Renal cortical epithelial cell (primary cell): ENCODE data around the gene MATN4. TPM values are rescaled to one million over a fixed set of nuclear protein-coding genes. Genes with fewer than 3 reads are reported as not detected.

Experiments used
- DNase-seq: peaks from one replicate; pipeline ENCODE4 v3.0.0-alpha.2; 2011; ENCODE audit warnings: low read depth
- total RNA-seq: library from RNA; depleted of rRNA; stranded (reverse); fragments of >200 nt; gene quantifications from 2 replicates; pipeline ENCODE4 v1.2.3, GENCODE V29; 2014

Gene MATN4
- total RNA-seq, 1 donor from 2014 or later = not detected

- peak; percentile 61 for DNase-seq
These were observed 17.3 kb downstream of the MATN4 start for GRCh38 chr20:45290677-45291355.

GRCh38 chr20:45289942-45290676 lies 18.0 kb downstream of the MATN4 start:
- DNase-seq = no peak

- DNase-seq = no peak
These were observed 19.2 kb downstream of the MATN4 start for GRCh38 chr20:45288860-45289259.

DNA sequence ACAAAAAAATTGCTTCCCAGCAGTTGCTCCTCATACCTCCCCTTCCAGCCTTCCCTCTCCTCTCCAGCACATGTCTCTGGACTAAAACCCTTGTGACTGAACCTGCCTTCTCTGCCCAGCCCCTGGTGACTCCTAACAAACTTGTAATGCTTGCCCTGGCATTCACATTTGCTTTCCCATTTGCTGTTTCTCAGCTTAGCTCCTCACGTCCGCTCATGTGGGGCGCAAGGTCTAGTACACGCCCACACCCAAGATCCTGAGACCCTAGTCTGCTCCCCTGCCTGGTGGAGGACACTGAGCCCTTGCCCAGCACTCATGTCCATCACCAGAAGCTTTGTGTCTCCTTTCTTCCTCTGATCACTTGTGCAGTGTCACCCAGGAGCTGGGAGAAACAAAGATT lies 19.7 kb downstream of the MATN4 start:
- no peak for DNase-seq

DNA sequence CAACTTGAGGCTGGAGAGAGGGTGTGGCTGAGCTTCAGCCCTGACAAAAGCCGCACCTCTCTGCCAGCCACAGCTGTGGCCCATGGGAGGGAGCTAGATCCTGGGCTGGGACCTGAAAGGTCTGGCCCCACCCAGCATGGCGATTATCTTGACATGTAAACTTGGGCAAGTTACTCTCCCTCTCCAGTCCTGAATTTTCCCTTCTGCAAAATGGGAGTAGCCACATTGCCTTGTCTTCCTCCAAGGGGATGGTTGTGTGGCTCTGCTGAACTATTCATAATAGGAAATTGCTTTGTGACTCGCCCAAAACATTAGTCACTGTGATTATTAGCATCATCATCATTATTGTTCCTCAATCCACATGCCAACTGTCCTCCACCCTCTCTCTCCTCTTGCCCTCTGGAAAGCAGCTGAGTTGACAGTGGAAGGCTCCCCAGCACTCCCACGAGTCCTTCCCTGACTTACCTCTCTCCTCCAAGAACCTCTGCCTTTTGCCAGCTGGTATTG lies 24.5 kb downstream of the MATN4 start:
- no peak for DNase-seq

DNA sequence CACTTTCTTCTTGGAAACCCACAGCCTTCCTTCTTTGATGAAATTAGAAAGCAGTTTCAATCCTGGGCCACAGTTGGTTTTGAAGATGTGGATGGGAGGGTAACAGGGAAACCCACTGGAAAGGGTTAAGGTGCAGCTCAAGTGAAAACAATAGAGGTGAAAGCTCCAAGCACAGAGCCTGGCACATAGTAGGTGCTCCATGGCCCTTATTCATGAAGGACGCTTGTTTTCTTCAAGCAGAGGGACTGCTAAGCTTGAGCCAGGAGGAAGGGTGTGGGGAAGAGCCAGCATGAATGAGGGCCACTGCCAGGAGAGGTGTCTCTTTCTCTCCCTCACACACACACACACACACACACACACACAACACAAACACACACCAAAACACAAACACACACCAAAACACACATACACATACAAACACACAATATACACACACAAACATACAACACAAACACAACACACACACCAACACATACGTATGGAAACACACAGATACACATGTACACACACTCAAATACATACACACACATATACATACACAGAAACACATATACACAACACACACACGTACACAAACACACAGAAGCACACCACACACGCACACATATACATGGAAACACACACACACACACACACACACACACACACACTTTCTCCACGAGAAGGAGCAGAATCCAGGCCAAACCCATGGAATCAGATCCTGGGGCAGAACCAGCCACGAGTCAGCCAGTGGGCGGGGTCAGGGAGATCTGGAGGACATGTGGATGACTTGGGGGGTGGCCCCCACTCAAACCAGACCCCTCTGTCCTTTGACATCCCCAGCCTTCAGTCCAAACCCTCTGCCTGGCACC lies 25.2 kb downstream of the MATN4 start:
- DNase-seq = no peak

- no peak for DNase-seq
These were observed 28.1 kb downstream of the MATN4 start for GRCh38 chr20:45279992-45280391.

GRCh38 chr20:45275338-45275737 lies 32.8 kb downstream of the MATN4 start:
- no peak for DNase-seq

GRCh38 chr20:45269754-45270270 lies 38.3 kb downstream of the MATN4 start:
- DNase-seq = no peak

DNA sequence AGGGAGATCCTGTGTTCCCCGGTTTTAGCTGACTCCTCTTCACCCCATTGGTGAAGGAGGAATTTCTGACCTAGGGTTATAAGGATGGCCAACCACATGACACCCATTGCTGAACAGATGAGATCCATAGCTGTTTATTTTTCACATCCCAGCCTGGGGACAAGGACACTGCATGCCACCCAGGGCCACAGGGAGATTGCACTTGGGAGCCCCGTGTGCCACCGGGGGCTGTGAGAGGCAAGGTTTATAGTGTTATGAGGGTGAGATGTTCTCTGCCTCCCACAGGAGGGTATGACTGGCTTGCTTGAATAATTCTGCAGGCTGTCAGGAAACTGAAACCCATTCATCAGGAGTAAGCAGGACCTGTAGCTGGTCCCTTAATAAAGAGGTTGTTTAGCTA lies 39.0 kb downstream of the MATN4 start:
- peak; percentile 26 for DNase-seq

- DNase-seq = peak; percentile 43
These were observed 39.6 kb downstream of the MATN4 start for GRCh38 chr20:45268531-45268930.

DNA sequence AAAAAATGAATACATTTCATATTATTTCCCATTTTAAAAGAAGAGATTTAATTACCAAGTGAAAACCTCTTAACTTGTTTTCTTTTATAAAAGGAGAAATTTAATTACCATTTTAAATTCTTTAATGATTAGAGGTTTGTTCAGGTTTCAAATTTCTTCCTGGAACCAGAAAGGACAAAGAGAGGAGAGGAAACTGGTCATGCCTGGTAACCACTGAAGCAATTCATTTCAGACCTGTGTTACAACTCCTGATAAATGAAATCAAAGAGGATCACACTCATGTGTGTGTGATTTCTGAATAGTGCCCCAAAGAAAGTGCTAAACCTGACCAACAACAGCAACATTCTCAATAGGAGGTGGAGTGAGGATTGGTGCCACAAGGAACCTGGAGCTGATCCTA lies 41.1 kb downstream of the MATN4 start:
- peak; percentile 89 for DNase-seq

GRCh38 chr20:45263556-45264266 lies 44.4 kb downstream of the MATN4 start:
- no peak for DNase-seq

DNA sequence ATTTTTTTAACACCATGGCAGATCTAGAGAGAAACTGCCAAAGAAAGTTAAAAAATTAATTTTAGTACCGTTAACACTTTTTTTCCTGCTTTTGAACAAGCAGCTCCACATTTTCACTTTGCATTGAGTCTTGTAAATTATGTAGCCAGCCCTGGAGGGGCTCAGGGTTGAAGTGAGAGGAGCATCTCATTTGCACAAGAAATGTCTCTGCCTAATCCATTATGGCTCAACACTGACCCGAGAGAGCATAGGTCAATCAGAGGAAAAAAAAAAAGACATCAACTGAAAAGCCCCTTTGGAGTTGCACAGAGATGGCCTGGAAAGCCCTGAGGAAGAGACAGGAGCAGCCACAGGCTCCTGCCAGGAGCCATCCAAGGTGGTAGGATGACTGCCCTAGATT lies 49.4 kb downstream of the MATN4 start:
- no peak for DNase-seq

GRCh38 chr20:45258259-45258658 lies 49.8 kb downstream of the MATN4 start:
- no peak for DNase-seq

GRCh38 chr20:45257711-45258110 lies 50.4 kb downstream of the MATN4 start:
- peak; percentile 84 for DNase-seq

GRCh38 chr20:45257161-45257560 lies 50.9 kb downstream of the MATN4 start:
- DNase-seq = peak; percentile 33

GRCh38 chr20:45254383-45255262 lies 53.5 kb downstream of the MATN4 start, which contains the start of gene SLPI:
Gene SLPI, minus strand, starts transcription at chr20:45254564. Its CDS starts 21 bp downstream, at chr20:45254543.
- DNase-seq = peak; percentile 97

DNA sequence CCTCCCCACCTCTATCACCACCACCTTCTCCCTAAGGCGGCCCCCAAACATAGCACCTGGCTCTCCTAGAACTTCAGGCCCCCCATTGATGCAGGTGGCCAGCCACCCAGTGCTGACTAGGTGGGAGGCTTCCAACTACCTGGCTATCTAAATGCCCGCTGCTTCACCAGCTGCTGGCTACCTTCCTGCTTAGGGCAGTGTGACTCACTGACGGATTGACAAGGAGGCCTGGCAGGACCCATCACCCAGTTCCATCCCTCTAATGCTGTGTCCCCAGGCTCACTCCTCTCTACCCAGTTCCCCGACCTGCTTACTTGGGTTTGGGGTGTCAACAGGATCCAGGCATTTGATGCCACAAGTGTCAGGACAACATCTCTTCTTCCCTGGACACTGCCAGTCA lies 54.8 kb downstream of the MATN4 start:
- DNase-seq = no peak

- no peak for DNase-seq
These were observed 56.1 kb downstream of the MATN4 start for GRCh38 chr20:45251884-45252560.
